GM12878 (cell line): ENCODE measurements around the gene RXRG. TPM values are rescaled to one million over a fixed set of nuclear protein-coding genes. Genes with fewer than 3 reads are reported as not detected.

ENCODE experiments used
- ATAC-seq: fragments of 200-7000 bp; cut with Tn5 transposase; 3 replicates; pipeline ENCODE4 v1.9.1; 2020; ENCODE audit warnings: mild to moderate bottlenecking, moderate library complexity
- BruUV-seq: library from RNA; stranded (reverse); fragments of 400-500 nt; replicated peaks from 2 replicates; lab custom pipeline; 2021; lab: Mats Ljungman, UMichigan
- CTCF ChIA-PET: fragments of 300-600 bp; sonication (Branson Sonifier 250); formaldehyde crosslinking; extraction: SDS; loops from one replicate; lab custom pipeline; 2021; ENCODE audit warnings: inconsistent platforms; lab: Yijun Ruan, JAX
- POLR2A ChIA-PET: fragments of 350-600 bp; formaldehyde crosslinking; extraction: SDS; loops from one replicate; lab custom pipeline; 2021; ENCODE audit warnings: inconsistent platforms; lab: Charles Lee
- RAD21 ChIA-PET: fragments of 300-600 bp; sonication (Branson Sonifier 250); formaldehyde crosslinking; loops from one replicate; lab custom pipeline; 2023; ENCODE audit warnings: antibody characterized with exemption; ENCODE audit not compliant: unreplicated experiment; lab: Charles Lee
- SMC1A ChIA-PET: fragments of 300-600 bp; sonication (Branson Sonifier 250); formaldehyde crosslinking; loops from one replicate; lab custom pipeline; 2023; ENCODE audit not compliant: unreplicated experiment, uncharacterized antibody; lab: Charles Lee
- DNase-seq: peaks from one replicate; pipeline ENCODE4 v3.0.0-alpha.2; 2011; ENCODE audit warnings: low read depth, low spot score
- FAIRE-seq: peaks from 3 replicates; lab custom pipeline; 2011; peaks lifted over from hg19 to GRCh38; lab: Jason Lieb, UNC
- H2AFZ ChIP-seq: 2 replicates; pipeline ENCODE4 v1.6.0; 2011; ENCODE audit warnings: low read depth, low read length, control low read depth; ENCODE audit not compliant: control insufficient read depth
- H3K27ac ChIP-seq: 2 replicates; pipeline ENCODE4 v1.5.1; 2011; ENCODE audit warnings: control low read depth; ENCODE audit not compliant: control insufficient read depth, insufficient read depth
- H3K27me3 ChIP-seq, 2 experiments: replicated peaks in 1 of 2; 2 replicates each; pipeline versions ENCODE4 v1.6.0 to v1.6.1; 2011; ENCODE audit warnings: low read length in 1 of 2; ENCODE audit not compliant: control insufficient read depth in 2 of 2, insufficient read depth in 2 of 2
- H3K36me3 ChIP-seq, 2 experiments: 2 replicates each; pipeline ENCODE4 v1.5.1; 2011; ENCODE audit warnings: low read length in 1 of 2; ENCODE audit not compliant: control insufficient read depth in 2 of 2, insufficient read depth in 2 of 2
- H3K4me1 ChIP-seq: 2 replicates; pipeline ENCODE4 v1.6.1; 2011; ENCODE audit warnings: mild to moderate bottlenecking, low read length, moderate library complexity, mixed read lengths; ENCODE audit not compliant: control insufficient read depth, insufficient read depth
- H3K4me2 ChIP-seq: 2 replicates; pipeline ENCODE4 v1.6.0; 2011; ENCODE audit warnings: control low read depth; ENCODE audit not compliant: control insufficient read depth, insufficient read depth
- H3K4me3 ChIP-seq: fragments of 200-600 bp; sonication (generic); 2 replicates; pipeline ENCODE4 v1.5.1; 2016
- H3K79me2 ChIP-seq: 2 replicates; pipeline ENCODE4 v1.6.0; 2011; ENCODE audit warnings: low read length; ENCODE audit not compliant: control insufficient read depth, insufficient read depth
- H3K9ac ChIP-seq: 2 replicates; pipeline ENCODE4 v1.8.0; 2011; ENCODE audit warnings: low read length, control low read depth, mixed read lengths; ENCODE audit not compliant: control insufficient read depth, insufficient read depth
- H3K9me3 ChIP-seq: replicated peaks from 3 replicates; pipeline ENCODE4 v1.5.1; 2011; ENCODE audit warnings: mild to moderate bottlenecking, low read length; ENCODE audit not compliant: control insufficient read depth, insufficient read depth
- H4K20me1 ChIP-seq: 2 replicates; pipeline ENCODE4 v1.6.0; 2011; ENCODE audit not compliant: control insufficient read depth, insufficient read depth
- CBX3 ChIP-seq: fragments of 200-600 bp; sonication (generic); IDR thresholded peaks from 2 replicates; pipeline ENCODE4 v1.6.1; 2016; ENCODE audit warnings: low read depth, borderline replicate concordance
- CEBPB ChIP-seq, 2 experiments: fragments of 150-350 bp in 1 of 2; IDR thresholded peaks; 2 replicates each; pipeline ENCODE4 v1.6.1; 2012 to 2014; ENCODE audit warnings: low read depth in 2 of 2, low read length in 2 of 2, borderline replicate concordance in 1 of 2, inconsistent platforms in 1 of 2
- FOS ChIP-seq: IDR thresholded peaks from 3 replicates; pipeline ENCODE4 v1.6.1; 2011; ENCODE audit warnings: borderline replicate concordance; ENCODE audit not compliant: insufficient read length; ENCODE audit errors: extremely low read depth
- IRF5 ChIP-seq: fragments of 450-650 bp; IDR thresholded peaks from 2 replicates; pipeline ENCODE4 v1.6.1; 2017; ENCODE audit warnings: borderline replicate concordance
- LARP7 ChIP-seq: fragments of 450-650 bp; IDR thresholded peaks from 2 replicates; pipeline ENCODE4 v1.6.1; 2017; ENCODE audit warnings: mild to moderate bottlenecking
- PAX5 ChIP-seq: IDR thresholded peaks from 2 replicates; pipeline ENCODE4 v1.6.1; 2011; ENCODE audit warnings: low read depth, low read length, borderline replicate concordance
- PKNOX1 ChIP-seq: fragments of 450-650 bp; IDR thresholded peaks from 2 replicates; pipeline ENCODE4 v1.6.1; 2016; ENCODE audit warnings: mild to moderate bottlenecking
- SIX5 ChIP-seq: IDR thresholded peaks from 2 replicates; pipeline ENCODE4 v1.6.1; 2011; ENCODE audit warnings: mild to moderate bottlenecking, low read depth, low read length, moderate library complexity; ENCODE audit not compliant: severe bottlenecking
- SREBF1 ChIP-seq: IDR thresholded peaks from 2 replicates; pipeline ENCODE4 v1.6.1; 2012; ENCODE audit warnings: mild to moderate bottlenecking, low read length
- STAT3 ChIP-seq: IDR thresholded peaks from 2 replicates; pipeline ENCODE4 v1.6.1; 2011; ENCODE audit warnings: low read depth, low read length, improper control_type of control experiment
- USF1 ChIP-seq: IDR thresholded peaks from 2 replicates; pipeline ENCODE4 v1.6.1; 2011; ENCODE audit warnings: borderline replicate concordance, low read depth, mild to moderate bottlenecking, moderate library complexity, mixed read lengths, low read length; ENCODE audit not compliant: insufficient read depth; ENCODE audit errors: extremely low read length
- YBX1 ChIP-seq: fragments of 450-650 bp; IDR thresholded peaks from 2 replicates; pipeline ENCODE4 v1.6.1; 2016; ENCODE audit warnings: antibody characterized with exemption
- ZBTB33 ChIP-seq: fragments of 450-650 bp; IDR thresholded peaks from 2 replicates; pipeline ENCODE4 v1.6.1; 2017; ENCODE audit warnings: mild to moderate bottlenecking
- ZBTB40 ChIP-seq: fragments of 450-650 bp; IDR thresholded peaks from 2 replicates; pipeline ENCODE4 v1.6.1; 2016; ENCODE audit warnings: mild to moderate bottlenecking, moderate library complexity, borderline replicate concordance
- WGBS: methylation state at CpG from one replicate; pipeline ENCODE4 v1.1.6; 2016; ENCODE audit warnings: low lambda C conversion rate; ENCODE audit not compliant: insufficient replicate concordance, insufficient coverage; ENCODE audit errors: missing lambda C conversion rate; 5-methylcytosine and 5-hydroxymethylcytosine counted together
- in situ Hi-C: fragments of 300-500 bp; cut with MboI; formaldehyde crosslinking; loops from 9 replicates; pipeline ENCODE4 v1.14.3; 2018; ENCODE audit warnings: mixed read lengths
- intact Hi-C: fragments of 100-400 bp; cut with micrococcal nuclease; formaldehyde crosslinking; loops from one replicate; pipeline ENCODE4 v1.14.2; 2022; ENCODE audit not compliant: unreplicated experiment
- polyA plus RNA-seq, 11 experiments: library from polyadenylated mRNA; depleted of rRNA in 4 of 11; unstranded in 6 of 11; stranded (reverse) in 5 of 11; fragments of >200 nt; fragmentation: Nextera tagmentation in 4 of 11; fragmentation: Illumina TruSeq in 1 of 11; extraction: Ambion mirVana in 4 of 11; extraction: Trizol in 1 of 11; gene quantifications; 1 replicate in 1 of 11; 2 replicates in 10 of 11; pipeline versions ENCODE4 v1.2.1 to v1.2.3, GENCODE V29; 2011 to 2016; ENCODE audit warnings: inconsistent platforms in 2 of 11, missing spikeins in 2 of 11, low read depth in 1 of 11
- total RNA-seq, 4 experiments: library from RNA; depleted of rRNA in 3 of 4; stranded (reverse); fragments of >200 nt in 3 of 4; fragmentation: Illumina TruSeq in 1 of 4; extraction: Trizol in 1 of 4; gene quantifications; 2 replicates each; pipeline versions ENCODE4 v1.2.1 to v1.2.3, GENCODE V29; 2013 to 2021

The RXRG gene
- total and polyA plus RNA-seq, 10 of the 15 experiments (the other 5 are each of a cell fraction or from before 2014, with no cell fraction given), result 0.10 TPM; not detected in 9

GRCh38 chr1:165420655-165421054 is 24.3 kb downstream of the RXRG start (continued):
- TF ChIP-seq ZBTB40 (no peak), PKNOX1 (no peak)

GRCh38 chr1:165419839-165420238 is 25.1 kb downstream of the RXRG start:
- ChIA-PET RAD21 (no interaction called here), CTCF (no interaction called here), POLR2A (no interaction called here), SMC1A (no interaction called here)
- Histone ChIP-seq H3K79me2 (no peaks in the 10 kb centered on the region), H4K20me1 (no peaks in the 10 kb centered on the region), H3K36me3 (no peaks in the 10 kb centered on the region), H3K9ac (no peak overlapping the region), H3K9me3 (no peaks in the 10 kb centered on the region), H2AFZ (no peak overlapping the region), H3K27me3 (peaks cover 0 to 7% of the 10 kb centered on the region in 2 experiments; a peak in 2 of 4 replicates), H3K4me3 (no peak overlapping the region), H3K4me2 (no peak overlapping the region), H3K27ac (no peak overlapping the region), H3K4me1 (peaks cover 5% of the 10 kb centered on the region)
- 0% methylated on average over 2 of the region's 2 CpGs for WGBS
- no peak for DNase-seq
- in situ Hi-C loops, result no loop called here
- intact Hi-C loops, result no loop called here
- no TSS peak for BruUV-seq
- no peak for FAIRE-seq
- no peak for ATAC-seq
- no peak for TF ChIP-seq YBX1
- no peak for TF ChIP-seq IRF5
- no peak for TF ChIP-seq CEBPB (IDR thresholded peaks at IDR 0.05; ENCODE audit: borderline replicate concordance in 1 of 2, low read depth in 2 of 2, low read length in 2 of 2)
- TF ChIP-seq PAX5, result no peak
- no peak for TF ChIP-seq FOS
- no peak for TF ChIP-seq CBX3
- no peak for TF ChIP-seq ZBTB33
- TF ChIP-seq SREBF1, result no peak
- TF ChIP-seq USF1, result no peak
- no peak for TF ChIP-seq LARP7
- TF ChIP-seq SIX5, result no peak
- no peak for TF ChIP-seq STAT3
